COR-L47 (cell line): ENCODE data around the gene BICDL1.
"Not testable (repeated sequence)": the region's sequence is repeated elsewhere in the genome, so short reads cannot be mapped to it uniquely, and the experiment has no call there.

Experiments
- DNase-seq: peaks from one replicate; lab custom pipeline; 2025; lab: John Stamatoyannopoulos, UW

Gene BICDL1

DNA sequence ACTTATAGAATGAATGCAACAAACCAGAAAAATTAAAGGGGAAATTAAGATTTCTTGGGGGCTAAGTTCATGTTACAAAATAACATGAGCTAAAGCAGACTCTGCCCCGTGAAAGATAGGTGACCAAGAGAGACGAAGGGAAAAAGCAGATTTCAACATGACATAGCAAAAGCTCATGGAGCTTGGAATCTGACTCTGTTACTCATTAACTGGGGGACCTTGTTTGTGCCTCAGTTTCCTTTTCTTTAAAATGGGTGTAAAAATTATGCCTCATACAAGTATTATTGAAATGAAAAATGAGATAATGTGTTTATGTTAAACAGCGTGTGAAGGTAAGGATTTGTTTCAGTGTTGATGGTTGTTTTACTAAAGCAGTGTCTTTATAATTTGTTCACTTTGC lies 11.5 kb downstream of the BICDL1 start:
- no peak for DNase-seq

DNA sequence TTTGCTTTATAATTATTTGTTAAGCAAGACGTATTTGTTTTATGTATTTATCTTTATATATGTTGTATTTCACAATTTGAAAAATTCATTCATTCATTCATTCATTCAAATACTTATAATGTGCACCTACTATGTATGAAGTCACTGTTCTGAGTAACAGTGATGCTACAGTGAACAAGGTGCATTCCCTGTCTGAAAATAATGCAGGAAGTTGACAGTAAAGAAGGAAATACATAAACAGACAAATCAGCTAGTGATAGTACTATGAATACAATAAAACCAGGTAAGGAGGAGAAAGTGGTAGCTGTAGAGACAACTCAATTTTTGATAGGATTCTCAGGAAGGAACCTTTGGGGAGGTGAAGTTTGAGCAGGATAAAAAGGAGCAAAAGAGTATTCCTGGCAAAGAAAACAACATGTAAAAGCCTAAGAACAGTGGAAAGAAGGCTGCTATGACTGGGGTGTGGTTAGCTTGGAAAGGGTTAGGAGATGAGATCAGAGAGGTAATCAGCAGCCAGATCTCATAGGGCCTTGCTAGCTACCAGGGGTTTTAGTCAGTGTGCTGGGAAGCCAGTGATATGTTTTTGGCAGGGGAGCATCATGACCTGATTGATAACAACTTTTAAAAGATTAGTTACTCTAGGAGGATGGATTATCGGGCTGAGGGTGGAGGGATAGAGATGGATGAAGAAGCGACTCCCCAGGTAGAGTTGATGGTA lies 17.4 kb downstream of the BICDL1 start:
- DNase-seq, result no peak

GRCh38 chr12:120007272-120007671 lies 18.2 kb downstream of the BICDL1 start:
- DNase-seq, result no peak

GRCh38 chr12:120010661-120011230 lies 21.7 kb downstream of the BICDL1 start:
- no peak for DNase-seq

- DNase-seq, result peak; percentile 32
Observed at GRCh38 chr12:120012067-120012621, 23.1 kb downstream of the BICDL1 start.

DNA sequence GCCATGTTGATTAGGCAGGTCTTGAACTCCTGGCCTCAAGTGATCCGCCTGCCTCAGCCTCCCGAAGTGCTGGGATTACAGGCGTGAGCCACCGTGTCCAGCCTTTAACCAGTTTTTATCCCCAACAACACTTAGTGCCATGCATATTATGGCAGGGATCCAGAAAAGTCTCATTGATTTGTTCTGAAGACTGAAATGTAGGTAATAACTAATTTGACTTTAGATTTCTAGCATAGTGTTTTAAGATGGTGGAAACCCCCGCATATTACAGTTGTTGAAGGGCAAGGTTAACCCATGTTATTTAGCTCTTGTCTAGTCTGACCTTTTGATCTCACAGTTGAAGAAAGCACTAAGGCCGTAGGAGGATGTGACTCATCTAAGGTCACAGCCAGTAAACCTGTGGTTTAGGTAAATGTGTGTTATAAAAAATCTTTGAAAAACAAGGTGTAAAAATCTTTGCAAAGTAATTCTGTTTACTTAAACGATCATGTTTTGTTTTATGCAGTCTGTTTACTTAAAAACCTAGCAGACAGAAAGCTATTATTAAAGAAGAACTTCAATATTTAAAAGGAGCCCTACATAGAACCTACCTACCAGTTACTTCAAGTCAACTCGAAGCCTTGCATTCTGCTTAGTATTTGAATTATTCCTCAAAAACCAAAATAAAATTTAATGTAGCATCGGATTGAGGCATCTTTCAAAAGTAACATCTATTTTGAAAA lies 24.8 kb downstream of the BICDL1 start:
- no peak for DNase-seq

DNA sequence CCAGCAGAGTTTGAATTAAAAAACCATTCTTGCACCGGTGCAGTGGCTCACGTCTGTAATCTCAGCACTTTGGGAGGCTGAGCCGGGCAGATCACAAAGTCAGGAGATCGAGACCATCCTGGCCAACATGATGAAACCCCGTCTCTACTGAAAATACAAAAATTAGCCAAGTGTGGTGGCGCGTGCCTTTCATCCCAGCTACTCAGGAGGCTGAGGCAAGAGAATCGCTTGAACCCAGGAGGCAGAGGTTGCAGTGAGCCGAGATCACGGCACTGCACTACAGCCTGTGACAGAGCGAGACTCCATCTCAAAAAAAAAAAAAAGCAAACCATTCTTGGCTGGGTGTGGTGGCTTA lies 25.3 kb downstream of the BICDL1 start:
- not testable (repeated sequence) for DNase-seq

- no peak for DNase-seq
Observed at GRCh38 chr12:120015313-120015712, 26.3 kb downstream of the BICDL1 start.

DNA sequence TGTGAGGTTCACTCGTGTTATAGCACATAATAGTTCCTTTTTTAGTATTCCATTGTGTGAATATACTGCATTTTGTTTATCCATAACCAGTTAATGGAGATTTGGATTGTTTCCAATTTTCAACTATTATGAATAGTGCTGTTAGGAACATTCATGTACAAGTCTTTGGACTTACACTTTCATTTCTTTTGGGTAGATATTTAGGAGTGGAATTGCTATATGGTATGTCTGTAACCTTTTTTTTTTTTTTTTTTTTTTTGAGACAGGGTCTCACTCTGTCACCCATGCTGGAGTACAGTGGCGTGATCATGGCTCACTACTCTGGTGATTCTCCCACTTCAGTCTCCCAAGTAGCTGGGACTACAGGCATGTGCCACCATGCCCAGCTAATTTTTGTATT lies 27.2 kb downstream of the BICDL1 start:
- DNase-seq, result not testable (repeated sequence)

GRCh38 chr12:120019197-120019596 lies 30.2 kb downstream of the BICDL1 start:
- no peak for DNase-seq

DNA sequence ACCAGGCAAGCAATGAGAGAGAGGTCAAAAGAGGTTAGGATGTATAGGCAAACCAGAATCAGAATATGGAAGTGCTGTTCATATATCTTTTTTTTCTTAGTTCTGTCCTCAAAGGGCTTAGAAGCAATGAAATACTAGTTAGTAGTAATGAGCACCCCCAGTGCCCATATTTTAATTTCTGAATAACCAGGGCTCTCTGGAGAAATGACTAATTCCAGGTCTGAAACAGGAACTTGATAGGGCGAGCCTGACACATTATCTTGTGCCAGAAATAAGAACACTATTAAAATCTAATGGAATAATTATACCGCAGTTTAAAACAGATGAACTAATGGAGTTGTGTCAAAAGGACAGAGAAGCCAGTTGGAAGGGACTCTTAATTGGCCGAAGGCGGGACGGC lies 30.9 kb downstream of the BICDL1 start:
- no peak for DNase-seq

GRCh38 chr12:120024193-120024592 lies 35.2 kb downstream of the BICDL1 start:
- no peak for DNase-seq

GRCh38 chr12:120025640-120026039 lies 36.6 kb downstream of the BICDL1 start:
- DNase-seq, result no peak

DNA sequence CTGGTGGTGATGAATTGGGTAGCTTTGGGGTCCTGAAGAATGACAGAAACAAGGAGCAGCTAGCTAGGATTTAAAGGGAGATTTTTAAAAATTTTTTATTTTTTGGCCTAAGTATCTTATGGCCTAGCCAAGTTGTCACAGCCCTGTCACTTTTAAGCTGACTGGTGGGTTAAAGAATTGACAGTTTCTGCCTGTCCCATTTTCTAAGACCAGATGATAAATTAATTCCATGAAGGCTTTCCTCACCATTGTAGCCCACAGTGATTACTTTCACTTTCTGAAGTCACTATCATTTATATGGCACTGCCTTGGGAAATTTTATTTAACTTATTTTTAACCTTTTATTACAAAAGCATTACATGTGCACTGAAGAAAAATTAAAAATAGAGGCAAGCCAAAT lies 43.2 kb downstream of the BICDL1 start:
- DNase-seq, result no peak

- DNase-seq, result no peak
Observed at GRCh38 chr12:120037851-120038250, 48.8 kb downstream of the BICDL1 start.

DNA sequence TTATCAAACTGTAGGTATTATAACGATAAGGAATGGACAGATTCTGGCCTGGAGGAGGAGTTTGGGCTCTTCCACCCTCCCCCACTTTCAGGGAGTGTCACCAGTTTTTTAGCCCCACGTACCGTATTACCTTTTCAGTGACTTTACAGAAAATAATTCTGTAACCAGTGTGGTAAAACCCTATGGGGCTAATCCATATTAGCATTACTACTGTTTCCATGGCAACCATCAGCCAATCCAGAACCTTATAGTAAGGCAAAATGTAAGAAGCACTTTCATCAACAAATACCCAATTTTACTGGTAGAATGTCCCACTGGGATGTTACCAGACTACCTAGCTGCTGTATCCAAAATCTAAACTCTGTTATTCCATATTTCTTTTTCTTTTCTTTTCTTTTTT lies 50.7 kb downstream of the BICDL1 start:
- DNase-seq, result no peak

DNA sequence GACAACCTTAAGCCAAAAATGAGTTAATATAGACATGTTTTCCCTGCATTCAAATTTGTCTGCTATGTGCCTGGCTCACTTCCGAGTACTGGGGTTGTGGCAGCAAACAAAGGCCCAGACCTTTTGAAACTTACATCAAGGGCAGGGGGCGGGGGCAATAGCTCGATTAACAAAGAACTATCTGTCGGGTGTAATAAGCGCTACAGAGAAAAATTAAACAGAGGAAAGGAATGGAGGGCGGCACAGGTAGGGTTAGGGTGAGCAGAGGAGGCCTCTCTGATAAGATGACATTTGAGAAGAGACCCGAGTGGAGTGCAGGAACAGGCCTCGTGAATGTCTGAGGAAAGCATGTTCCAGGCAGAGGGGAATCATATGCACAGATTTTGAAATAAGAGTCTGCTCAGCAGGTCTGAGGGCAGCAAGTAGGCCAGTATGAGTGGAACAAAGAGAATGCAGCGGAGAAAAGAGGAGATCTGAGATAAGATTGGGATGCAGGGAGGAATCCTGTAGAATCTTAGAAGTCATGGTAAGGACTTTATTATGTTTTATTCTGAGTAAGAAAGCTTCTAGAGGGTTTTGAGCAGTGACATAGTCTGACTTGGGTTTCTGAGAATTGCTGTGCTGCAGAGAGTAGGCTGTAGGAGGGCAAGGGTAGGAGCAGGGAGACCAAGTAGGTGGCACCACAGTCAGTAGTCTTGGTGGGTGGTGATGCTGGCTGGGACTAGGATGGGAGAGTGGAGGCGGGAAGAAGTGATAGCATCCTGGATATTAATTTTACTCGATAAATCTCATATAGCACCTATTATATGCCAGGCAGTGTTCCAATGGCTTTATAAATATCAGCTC lies 52.6 kb downstream of the BICDL1 start:
- DNase-seq, result no peak

GRCh38 chr12:120045367-120045766 lies 56.3 kb downstream of the BICDL1 start:
- not testable (repeated sequence) for DNase-seq

DNA sequence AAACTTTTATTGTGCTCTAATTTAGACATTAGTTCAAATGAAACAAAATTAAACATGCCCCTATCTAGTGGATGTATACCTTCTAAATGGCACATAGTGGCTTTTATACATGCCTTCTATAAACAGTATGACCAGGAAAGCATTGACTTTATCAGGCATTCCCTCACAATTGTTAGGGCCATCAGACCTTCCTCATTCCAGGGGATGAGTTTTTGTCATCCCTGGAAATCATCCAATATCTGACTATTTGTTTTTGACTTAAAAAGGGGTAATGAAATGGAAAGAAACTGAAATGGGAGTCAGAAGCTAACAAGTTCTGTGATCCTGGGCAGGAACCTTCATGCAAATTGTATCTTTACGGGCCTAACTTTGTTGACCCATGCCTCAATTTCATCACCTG lies 58.0 kb downstream of the BICDL1 start:
- no peak for DNase-seq

GRCh38 chr12:120048263-120048662 lies 59.2 kb downstream of the BICDL1 start:
- DNase-seq, result no peak

DNA sequence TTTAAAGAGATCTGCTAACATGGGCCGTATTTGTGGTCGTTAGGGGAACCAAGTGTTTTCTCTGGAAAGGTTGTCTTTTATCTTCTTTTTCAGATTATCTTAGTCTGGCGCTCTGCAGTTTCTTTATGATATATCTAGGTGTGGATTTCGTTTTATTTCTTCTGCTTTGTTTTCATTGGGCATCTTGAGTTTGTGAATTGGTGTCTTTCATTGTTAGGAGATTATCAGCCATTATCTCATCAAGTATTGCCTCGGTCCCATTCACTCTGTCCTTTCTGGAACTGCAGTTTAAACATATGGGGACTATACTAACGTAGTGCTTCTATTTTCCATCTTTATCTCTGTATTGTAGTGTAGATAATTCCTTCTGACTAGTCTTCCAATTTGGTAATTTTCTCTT lies 60.4 kb downstream of the BICDL1 start:
- DNase-seq, result no peak

- no peak for DNase-seq
Observed at GRCh38 chr12:120051535-120051934, 62.5 kb downstream of the BICDL1 start.
